ENCODE measurements around the gene ETHE1.

ETHE1 gene

GRCh38 chr19:43478323-43478722, 48.7 kb downstream of the ETHE1 start:
- Histone ChIP-seq H3K4me2 (ENCODE audit: low read length, poor library complexity, severe bottlenecking) (no peak overlapping the region), H3K4me3 (ENCODE audit: insufficient read depth in 1 of 2, low read depth in 1 of 2, low read length in 2 of 2) (no peak overlapping the region), H3K4ac (ENCODE audit: low read depth in 1 of 2, low read length in 2 of 2) (no peak overlapping the region), H2BK15ac (ENCODE audit: low read depth, poor library complexity, severe bottlenecking) (no peak overlapping the region), H2AFZ (ENCODE audit: low read depth, low read length) (no peak overlapping the region), H3K9me3 (ENCODE audit: control insufficient read depth, low read length) (no peaks in the 10 kb centered on the region), H3K27me3 (ENCODE audit: control insufficient read depth in 1 of 2, insufficient read depth in 1 of 2, low read length in 2 of 2) (no peaks in the 10 kb centered on the region), H3K79me1 (replicated peaks; ENCODE audit: low read length, poor library complexity, severe bottlenecking) (no peaks in the 10 kb centered on the region), H2BK120ac (ENCODE audit: low read depth, low read length) (no peak overlapping the region), H4K91ac (ENCODE audit: low read length) (no peak overlapping the region), H2BK12ac (ENCODE audit: low read length in 2 of 2) (no peak overlapping the region), H3K18ac (ENCODE audit: low read depth in 1 of 2, low read length in 2 of 2) (no peak overlapping the region), H2BK5ac (ENCODE audit: low read depth, low read length, poor library complexity, severe bottlenecking) (no peak overlapping the region), H3K4me1 (ENCODE audit: control insufficient read depth, insufficient read depth, low read depth, low read length) (peaks cover 5% of the 10 kb centered on the region), H3K14ac (ENCODE audit: low read length in 2 of 2) (no peak overlapping the region), H3K36me3 (ENCODE audit: control insufficient read depth in 1 of 2, insufficient read depth in 2 of 2, low read depth in 1 of 2, low read length in 2 of 2) (peaks cover 0 to 15% of the 10 kb centered on the region in 2 experiments), H3K23ac (ENCODE audit: low read length in 2 of 2) (no peak overlapping the region), H3K27ac (ENCODE audit: low read length, poor library complexity, severe bottlenecking) (no peak overlapping the region), H2AK5ac (ENCODE audit: low read length, severe bottlenecking) (no peak overlapping the region), H3K9ac (ENCODE audit: low read length) (no peak overlapping the region), H4K8ac (ENCODE audit: low read length) (no peak overlapping the region)
- no peak for DNase-seq
- 100% methylated on average over 1 of the region's 3 CpGs for WGBS

GRCh38 chr19:43476606-43477005, 50.4 kb downstream of the ETHE1 start:
- Histone ChIP-seq H3K4me3 (ENCODE audit: insufficient read depth in 1 of 2, low read depth in 1 of 2, low read length in 2 of 2) (no peak overlapping the region), H3K14ac (ENCODE audit: low read length in 2 of 2) (no peak overlapping the region), H3K79me1 (replicated peaks; ENCODE audit: low read length, poor library complexity, severe bottlenecking) (no peaks in the 10 kb centered on the region), H2BK5ac (ENCODE audit: low read depth, low read length, poor library complexity, severe bottlenecking) (no peak overlapping the region), H3K4me1 (ENCODE audit: control insufficient read depth, insufficient read depth, low read depth, low read length) (peaks cover 5% of the 10 kb centered on the region), H3K27me3 (ENCODE audit: control insufficient read depth in 1 of 2, insufficient read depth in 1 of 2, low read length in 2 of 2) (no peaks in the 10 kb centered on the region), H3K18ac (ENCODE audit: low read depth in 1 of 2, low read length in 2 of 2) (no peak overlapping the region), H3K27ac (ENCODE audit: low read length, poor library complexity, severe bottlenecking) (no peak overlapping the region), H2BK15ac (ENCODE audit: low read depth, poor library complexity, severe bottlenecking) (no peak overlapping the region), H3K23ac (ENCODE audit: low read length in 2 of 2) (no peak overlapping the region), H3K4ac (ENCODE audit: low read depth in 1 of 2, low read length in 2 of 2) (no peak overlapping the region), H2AK5ac (ENCODE audit: low read length, severe bottlenecking) (no peak overlapping the region), H4K91ac (ENCODE audit: low read length) (no peak overlapping the region), H4K8ac (ENCODE audit: low read length) (no peak overlapping the region), H2BK12ac (ENCODE audit: low read length in 2 of 2) (no peak overlapping the region), H2BK120ac (ENCODE audit: low read depth, low read length) (no peak overlapping the region), H3K9ac (ENCODE audit: low read length) (no peak overlapping the region), H2AFZ (ENCODE audit: low read depth, low read length) (no peak overlapping the region), H3K4me2 (ENCODE audit: low read length, poor library complexity, severe bottlenecking) (no peak overlapping the region), H3K36me3 (ENCODE audit: control insufficient read depth in 1 of 2, insufficient read depth in 2 of 2, low read depth in 1 of 2, low read length in 2 of 2) (peaks cover 0 to 15% of the 10 kb centered on the region in 2 experiments), H3K9me3 (ENCODE audit: control insufficient read depth, low read length) (no peaks in the 10 kb centered on the region)
- DNase-seq = peak; percentile 63

- peak overlapping the region; percentile 84 for H3K4me2 ChIP-seq (ENCODE audit: low read length, poor library complexity, severe bottlenecking)
- H2AK5ac ChIP-seq (ENCODE audit: low read length, severe bottlenecking) = no peak overlapping the region
- 3% methylated on average over 46 of the region's 46 CpGs for WGBS
- peaks cover 6% of the 10 kb centered on the region for H3K4me1 ChIP-seq (ENCODE audit: control insufficient read depth, insufficient read depth, low read depth, low read length)
- no peak overlapping the region for H2BK5ac ChIP-seq (ENCODE audit: low read depth, low read length, poor library complexity, severe bottlenecking)
- H3K9ac ChIP-seq (ENCODE audit: low read length) = peak overlapping the region; percentile 72
- no peak overlapping the region for H2BK120ac ChIP-seq (ENCODE audit: low read depth, low read length)
- H3K4me3 ChIP-seq (ENCODE audit: insufficient read depth in 1 of 2, low read depth in 1 of 2, low read length in 2 of 2) = peak overlapping the region in 1 of 2 experiments; percentile 62
- H2BK15ac ChIP-seq (ENCODE audit: low read depth, poor library complexity, severe bottlenecking) = no peak overlapping the region
- H2AFZ ChIP-seq (ENCODE audit: low read depth, low read length) = peak overlapping the region; percentile 18
- no peak overlapping the region for H3K14ac ChIP-seq (ENCODE audit: low read length in 2 of 2)
- DNase-seq = peak; percentile 96
- H3K36me3 ChIP-seq (ENCODE audit: control insufficient read depth in 1 of 2, insufficient read depth in 2 of 2, low read depth in 1 of 2, low read length in 2 of 2) = peaks cover 0 to 10% of the 10 kb centered on the region in 2 experiments
- no peaks in the 10 kb centered on the region for H3K79me1 ChIP-seq (replicated peaks; ENCODE audit: low read length, poor library complexity, severe bottlenecking)
- peak overlapping the region in 1 of 2 experiments; percentile 64 for H3K18ac ChIP-seq (ENCODE audit: low read depth in 1 of 2, low read length in 2 of 2)
- no peak overlapping the region for H3K27ac ChIP-seq (ENCODE audit: low read length, poor library complexity, severe bottlenecking)
- peak overlapping the region; percentile 83 for H4K8ac ChIP-seq (ENCODE audit: low read length)
- H2BK12ac ChIP-seq (ENCODE audit: low read length in 2 of 2) = no peak overlapping the region
- H3K9me3 ChIP-seq (ENCODE audit: control insufficient read depth, low read length) = no peaks in the 10 kb centered on the region
- H4K91ac ChIP-seq (ENCODE audit: low read length) = no peak overlapping the region
- no peak overlapping the region for H3K23ac ChIP-seq (ENCODE audit: low read length in 2 of 2)
- no peak overlapping the region for H3K4ac ChIP-seq (ENCODE audit: low read depth in 1 of 2, low read length in 2 of 2)
- H3K27me3 ChIP-seq (ENCODE audit: control insufficient read depth in 1 of 2, insufficient read depth in 1 of 2, low read length in 2 of 2) = no peaks in the 10 kb centered on the region
Observed at GRCh38 chr19:43474986-43475705, 51.9 kb downstream of the ETHE1 start.

- Histone ChIP-seq H4K91ac (ENCODE audit: low read length) (no peak overlapping the region), H3K9ac (ENCODE audit: low read length) (peak overlapping the region; percentile 27), H3K9me3 (ENCODE audit: control insufficient read depth, low read length) (no peaks in the 10 kb centered on the region), H3K4me1 (ENCODE audit: control insufficient read depth, insufficient read depth, low read depth, low read length) (peaks cover 6% of the 10 kb centered on the region), H3K4ac (ENCODE audit: low read depth in 1 of 2, low read length in 2 of 2) (no peak overlapping the region), H3K4me2 (ENCODE audit: low read length, poor library complexity, severe bottlenecking) (no peak overlapping the region), H2AK5ac (ENCODE audit: low read length, severe bottlenecking) (no peak overlapping the region), H2BK12ac (ENCODE audit: low read length in 2 of 2) (no peak overlapping the region), H3K4me3 (ENCODE audit: insufficient read depth in 1 of 2, low read depth in 1 of 2, low read length in 2 of 2) (no peak overlapping the region), H2BK5ac (ENCODE audit: low read depth, low read length, poor library complexity, severe bottlenecking) (no peak overlapping the region), H2BK120ac (ENCODE audit: low read depth, low read length) (no peak overlapping the region), H3K79me1 (replicated peaks; ENCODE audit: low read length, poor library complexity, severe bottlenecking) (no peaks in the 10 kb centered on the region), H2BK15ac (ENCODE audit: low read depth, poor library complexity, severe bottlenecking) (no peak overlapping the region), H2AFZ (ENCODE audit: low read depth, low read length) (no peak overlapping the region), H4K8ac (ENCODE audit: low read length) (no peak overlapping the region), H3K23ac (ENCODE audit: low read length in 2 of 2) (no peak overlapping the region), H3K27ac (ENCODE audit: low read length, poor library complexity, severe bottlenecking) (no peak overlapping the region), H3K14ac (ENCODE audit: low read length in 2 of 2) (no peak overlapping the region), H3K36me3 (ENCODE audit: control insufficient read depth in 1 of 2, insufficient read depth in 2 of 2, low read depth in 1 of 2, low read length in 2 of 2) (peaks cover 0 to 10% of the 10 kb centered on the region in 2 experiments), H3K27me3 (ENCODE audit: control insufficient read depth in 1 of 2, insufficient read depth in 1 of 2, low read length in 2 of 2) (no peaks in the 10 kb centered on the region), H3K18ac (ENCODE audit: low read depth in 1 of 2, low read length in 2 of 2) (no peak overlapping the region)
- no peak for DNase-seq
- WGBS = 82% methylated on average over 2 of the region's 4 CpGs
Observed at GRCh38 chr19:43474487-43474886, 52.5 kb downstream of the ETHE1 start.
